Endothelial cell of umbilical vein (primary cell): ENCODE results near the gene FOXA1. TPM values are rescaled to one million over a fixed set of nuclear protein-coding genes. Genes with fewer than 3 reads are reported as not detected.
"Not testable (repeated sequence)": the region's sequence is repeated elsewhere in the genome, so short reads cannot be mapped to it uniquely, and the experiment has no call there.

ENCODE experiments used
- BruUV-seq: library from RNA; stranded (reverse); fragments of 400-500 nt; replicated peaks from 2 replicates; lab custom pipeline; 2021; lab: Mats Ljungman, UMichigan
- CTCF ChIA-PET: fragments of 300-600, 350-600 bp; sonication (Branson Sonifier 250); formaldehyde crosslinking; loops from one replicate; lab custom pipeline; 2021; ENCODE audit warnings: antibody characterized with exemption, inconsistent platforms; lab: Charles Lee
- POLR2A ChIA-PET: fragments of 300-600, 350-600 bp; sonication (Branson Sonifier 250); formaldehyde crosslinking; loops from one replicate; lab custom pipeline; 2021; ENCODE audit warnings: antibody characterized with exemption, inconsistent platforms; lab: Charles Lee
- DNase-seq: peaks from one replicate; pipeline ENCODE4 v3.0.0-alpha.2; 2011; ENCODE audit warnings: low read depth, low spot score
- FAIRE-seq: peaks from 2 replicates; lab custom pipeline; 2011; peaks lifted over from hg19 to GRCh38; lab: Jason Lieb, UNC
- H2AFZ ChIP-seq: 2 replicates; pipeline ENCODE4 v1.6.0; 2012; ENCODE audit warnings: low read depth, low read length, control low read depth, inconsistent platforms
- H3K27ac ChIP-seq: 2 replicates; pipeline ENCODE4 v1.5.1; 2011; ENCODE audit warnings: low read depth, mild to moderate bottlenecking, control low read depth, low read length, moderate library complexity; ENCODE audit not compliant: insufficient read depth
- H3K27me3 ChIP-seq, 2 experiments: 2 replicates each; pipeline versions ENCODE4 v1.6.0 to v1.6.1; 2011; ENCODE audit warnings: low read length in 2 of 2, mixed read lengths in 1 of 2; ENCODE audit not compliant: control insufficient read depth in 2 of 2, insufficient read depth in 2 of 2
- H3K36me3 ChIP-seq, 2 experiments: 2 replicates in 1 of 2; 3 replicates in 1 of 2; pipeline ENCODE4 v1.5.1; 2011; ENCODE audit warnings: low read length in 2 of 2, mild to moderate bottlenecking in 1 of 2, moderate library complexity in 1 of 2; ENCODE audit not compliant: control insufficient read depth in 2 of 2, insufficient read depth in 2 of 2; ENCODE audit errors: extremely low read depth in 1 of 2
- H3K4me1 ChIP-seq: 3 replicates; pipeline ENCODE4 v1.5.1; 2011; ENCODE audit warnings: mild to moderate bottlenecking, low read length; ENCODE audit not compliant: control insufficient read depth, insufficient read depth; ENCODE audit errors: extremely low read depth
- H3K4me2 ChIP-seq: 2 replicates; pipeline ENCODE4 v1.6.1; 2011; ENCODE audit warnings: low read length, control low read depth, mixed read lengths; ENCODE audit not compliant: insufficient read depth
- H3K4me3 ChIP-seq, 3 experiments: fragments of 200-600 bp in 1 of 3; sonication (generic), shearing (Covaris generic) in 1 of 3; replicated peaks in 1 of 3; 2 replicates each; pipeline ENCODE4 v1.5.1; 2011 to 2016; ENCODE audit warnings: control low read depth in 3 of 3, low read length in 3 of 3, mild to moderate bottlenecking in 2 of 3, inconsistent platforms in 1 of 3, low read depth in 1 of 3, moderate library complexity in 1 of 3; ENCODE audit not compliant: insufficient read depth in 1 of 3
- H3K79me2 ChIP-seq: 2 replicates; pipeline ENCODE4 v1.6.0; 2012; ENCODE audit warnings: low read length, inconsistent platforms; ENCODE audit not compliant: control insufficient read depth, insufficient read depth
- H3K9ac ChIP-seq: replicated peaks from 2 replicates; pipeline ENCODE3; 2011; ENCODE audit warnings: low read length, control low read depth; ENCODE audit not compliant: insufficient read depth; ENCODE audit errors: extremely low read depth
- H3K9me1 ChIP-seq: replicated peaks from 3 replicates; pipeline ENCODE4 v1.6.0; 2011; ENCODE audit warnings: mild to moderate bottlenecking, low read length; ENCODE audit not compliant: control insufficient read depth, insufficient read depth; ENCODE audit errors: extremely low read depth
- H3K9me3 ChIP-seq: replicated peaks from 2 replicates; pipeline ENCODE4 v1.5.1; 2012; ENCODE audit warnings: low read length, inconsistent platforms; ENCODE audit not compliant: control insufficient read depth, insufficient read depth
- H4K20me1 ChIP-seq: replicated peaks from 2 replicates; pipeline ENCODE3; 2011; ENCODE audit warnings: mild to moderate bottlenecking, low read length; ENCODE audit not compliant: control insufficient read depth, insufficient read depth; ENCODE audit errors: extremely low read depth
- CTCF ChIP-seq, 2 donors: IDR thresholded peaks; 1 replicate in 1 of 2; 2 replicates in 1 of 2; pipeline ENCODE4 v1.5.1; 2011; ENCODE audit warnings: low read length in 2 of 2, mild to moderate bottlenecking in 2 of 2, moderate library complexity in 2 of 2, control low read depth in 1 of 2, inconsistent platforms in 1 of 2, low read depth in 1 of 2; ENCODE audit not compliant: insufficient read depth in 1 of 2; ENCODE audit errors: extremely low read depth in 1 of 2
- EZH2 ChIP-seq: IDR thresholded peaks from 2 replicates; pipeline ENCODE4 v1.6.1; 2012; ENCODE audit warnings: borderline replicate concordance, low read depth, mild to moderate bottlenecking, moderate library complexity, low read length, inconsistent platforms; ENCODE audit not compliant: severe bottlenecking
- FOS ChIP-seq: IDR thresholded peaks from 2 replicates; pipeline ENCODE4 v1.6.1; 2011; ENCODE audit warnings: mild to moderate bottlenecking, low read length, moderate library complexity, borderline replicate concordance; ENCODE audit not compliant: insufficient read depth
- GATA2 ChIP-seq: IDR thresholded peaks from 2 replicates; pipeline ENCODE4 v1.7.0; 2011; ENCODE audit warnings: low read depth, mild to moderate bottlenecking, moderate library complexity, mixed read lengths, low read length; ENCODE audit not compliant: insufficient read length, insufficient read depth
- JUN ChIP-seq: IDR thresholded peaks from 2 replicates; pipeline ENCODE4 v1.6.1; 2011; ENCODE audit warnings: borderline replicate concordance, low read depth; ENCODE audit not compliant: insufficient read length, insufficient read depth
- MAX ChIP-seq: IDR thresholded peaks from 2 replicates; pipeline ENCODE4 v1.6.1; 2011; ENCODE audit not compliant: insufficient read depth, insufficient read length
- MYC ChIP-seq: IDR thresholded peaks from one replicate; pipeline ENCODE4 v1.6.1; 2011; ENCODE audit warnings: mild to moderate bottlenecking, low read depth, low read length
- POLR2A ChIP-seq: IDR thresholded peaks from 2 replicates; pipeline ENCODE4 v1.6.1; 2012; ENCODE audit warnings: low read depth, mild to moderate bottlenecking, control low read depth, low read length
- POLR2AphosphoS5 ChIP-seq: IDR thresholded peaks from 2 replicates; pipeline ENCODE4 v1.6.1; 2012; ENCODE audit warnings: low read depth, mild to moderate bottlenecking, control low read depth, low read length, moderate library complexity; ENCODE audit not compliant: insufficient read depth
- dilution Hi-C: fragments of 300-500 bp; cut with MboI; formaldehyde crosslinking; loops from one replicate; pipeline ENCODE4 v1.15.0; 2019; ENCODE audit warnings: low sequenced_read_pairs; ENCODE audit not compliant: extremely low pct_ligation_motif_present
- intact Hi-C: fragments of 100-400 bp; cut with micrococcal nuclease; formaldehyde crosslinking; loops from one replicate; pipeline ENCODE4 v1.10.0; 2022
- polyA plus RNA-seq, 4 experiments: library from polyadenylated mRNA; depleted of rRNA in 3 of 4; stranded (reverse) in 3 of 4; unstranded in 1 of 4; fragments of >200 nt; gene quantifications; 2 replicates each; pipeline versions ENCODE4 v1.2.1 to v1.2.3, GENCODE V29; 2011 to 2012; ENCODE audit warnings: missing spikeins in 1 of 4
- total RNA-seq: library from RNA; stranded (reverse); gene quantifications from 2 replicates; pipeline ENCODE4 v1.2.3, GENCODE V29; 2021

The FOXA1 gene
- total and polyA plus RNA-seq, 2 donors (not counting 3 experiments of a cell fraction or from before 2014, with no cell fraction given), result 0.06 TPM; not detected in 1

GRCh38 chr14:37558740-37559139 is 36.3 kb downstream of the FOXA1 start:
- H3K27me3 ChIP-seq, result no peaks in the 10 kb centered on the region
- BruUV-seq, result no TSS peak
- H3K36me3 ChIP-seq, result no peaks in the 10 kb centered on the region
- no peak overlapping the region for H3K27ac ChIP-seq
- dilution Hi-C loops (no loop called here), intact Hi-C loops (no loop called here)
- H3K4me1 ChIP-seq, result peaks cover 4% of the 10 kb centered on the region
- POLR2A ChIA-PET, result no interaction called here
- no peak overlapping the region for H2AFZ ChIP-seq
- no peaks in the 10 kb centered on the region for H3K79me2 ChIP-seq
- no peak overlapping the region for H3K4me3 ChIP-seq
- TF ChIP-seq EZH2 (no peak), POLR2A (no peak), POLR2AphosphoS5 (no peak), MYC (no peak), CTCF (IDR thresholded peaks at IDR 0.05; ENCODE audit: extremely low read depth in 1 of 2, insufficient read depth in 1 of 2, low read depth in 1 of 2, low read length in 2 of 2) (no peak), FOS (no peak), JUN (no peak), MAX (no peak), GATA2 (no peak)
- DNase-seq, result no peak
- H3K9me1 ChIP-seq, result no peaks in the 10 kb centered on the region
- H3K9ac ChIP-seq, result no peak overlapping the region
- H3K4me2 ChIP-seq, result no peak overlapping the region
- no peak for FAIRE-seq
- H4K20me1 ChIP-seq, result no peaks in the 10 kb centered on the region
- H3K9me3 ChIP-seq, result no peaks in the 10 kb centered on the region
- CTCF ChIA-PET, result no interaction called here

- H3K9me1 ChIP-seq, H3K27me3 ChIP-seq, H2AFZ ChIP-seq, H3K4me3 ChIP-seq, FAIRE-seq, H4K20me1 ChIP-seq, CTCF ChIA-PET, dilution Hi-C loops, DNase-seq, H3K27ac ChIP-seq, H3K9me3 ChIP-seq, BruUV-seq, H3K79me2 ChIP-seq, H3K4me1 ChIP-seq, intact Hi-C loops, POLR2A ChIA-PET, H3K9ac ChIP-seq, H3K36me3 ChIP-seq, H3K4me2 ChIP-seq: not testable (repeated sequence)
Observed at GRCh38 chr14:37555596-37555995, 39.5 kb downstream of the FOXA1 start.
